HepG2 (cell line): ENCODE data around the gene ZFP62. TPM values are rescaled to one million over a fixed set of nuclear protein-coding genes. Genes with fewer than 3 reads are reported as not detected.
A peak's percentile ranks its signal among the peaks of the same experiment; 100 is the strongest.

Source experiments
- CBX1 ChIP-seq: IDR thresholded peaks from one replicate; pipeline ENCODE4 v1.6.1; 2016; ENCODE audit warnings: antibody characterized with exemption, low read depth
- CREB1 ChIP-seq, 2 experiments: fragments of 450-650 bp in 1 of 2; IDR thresholded peaks; 2 replicates each; pipeline ENCODE4 v1.6.1; 2016 to 2017; ENCODE audit warnings: control low read depth in 1 of 2, mild to moderate bottlenecking in 1 of 2, missing compliant biosample characterization in 1 of 2, missing genetic modification characterization in 1 of 2
- DRAP1 ChIP-seq: IDR thresholded peaks from 2 replicates; pipeline ENCODE4 v1.6.1; 2016; ENCODE audit warnings: missing genetic modification reagents, missing compliant biosample characterization
- GATA4 ChIP-seq: sonication (generic); IDR thresholded peaks from 2 replicates; pipeline ENCODE4 v1.6.1; 2016; ENCODE audit warnings: antibody characterized with exemption, low read depth, borderline replicate concordance
- IRX3 ChIP-seq: sonication (generic); formaldehyde crosslinking; IDR thresholded peaks from 2 replicates; pipeline ENCODE4 v1.8.1; 2023; ENCODE audit warnings: mild to moderate bottlenecking, low read depth, missing genetic modification reagents, borderline replicate concordance
- MXI1 ChIP-seq: IDR thresholded peaks from 3 replicates; pipeline ENCODE4 v1.6.1; 2012; ENCODE audit warnings: low read depth, low read length, inconsistent platforms, borderline replicate concordance
- NR2F1 ChIP-seq, 2 experiments: fragments of 450-650 bp in 1 of 2; formaldehyde crosslinking in 1 of 2; IDR thresholded peaks; 2 replicates each; pipeline versions ENCODE4 v1.5.0 to v1.6.1; 2016 to 2020; ENCODE audit warnings: mild to moderate bottlenecking in 1 of 2, missing compliant biosample characterization in 1 of 2, missing genetic modification reagents in 1 of 2, moderate library complexity in 1 of 2
- POLR2A ChIP-seq, 2 experiments: IDR thresholded peaks; 2 replicates each; pipeline ENCODE4 v1.6.1; 2011; ENCODE audit warnings: low read depth in 2 of 2, low read length in 2 of 2, mild to moderate bottlenecking in 1 of 2, moderate library complexity in 1 of 2; ENCODE audit not compliant: insufficient read depth in 1 of 2
- ZBTB7B ChIP-seq: sonication (generic); formaldehyde crosslinking; IDR thresholded peaks from 2 replicates; pipeline ENCODE4 v1.4.0; 2020; ENCODE audit warnings: missing genetic modification reagents
- ZFX ChIP-seq: sonication (generic); formaldehyde crosslinking; IDR thresholded peaks from 2 replicates; pipeline ENCODE4 v1.4.0; 2020; ENCODE audit warnings: mild to moderate bottlenecking, low read depth, missing genetic modification reagents, moderate library complexity
- ZNF24 ChIP-seq: fragments of 450-650 bp; IDR thresholded peaks from 2 replicates; pipeline ENCODE4 v1.6.1; 2017; ENCODE audit warnings: antibody characterized with exemption, mild to moderate bottlenecking
- ZNF556 ChIP-seq: sonication (generic); formaldehyde crosslinking; IDR thresholded peaks from 2 replicates; pipeline ENCODE4 v1.4.0; 2020; ENCODE audit warnings: mild to moderate bottlenecking, missing genetic modification reagents, borderline replicate concordance
- ZNF605 ChIP-seq: sonication (generic); formaldehyde crosslinking; IDR thresholded peaks from 2 replicates; pipeline ENCODE4 v1.8.0; 2022; ENCODE audit warnings: mild to moderate bottlenecking, missing genetic modification reagents
- ZNF83 ChIP-seq: sonication (generic); formaldehyde crosslinking; IDR thresholded peaks from 2 replicates; pipeline ENCODE4 v1.4.0; 2020; ENCODE audit warnings: missing genetic modification reagents, mild to moderate bottlenecking, borderline replicate concordance
- polyA plus RNA-seq, 8 experiments: library from polyadenylated mRNA; depleted of rRNA in 3 of 8; stranded (reverse) in 7 of 8; unstranded in 1 of 8; fragments of >200 nt; fragmentation: Illumina TruSeq in 4 of 8; extraction: Trizol in 4 of 8; gene quantifications; 2 replicates each; pipeline versions ENCODE4 v1.2.1 to v1.2.3, GENCODE V29; 2011 to 2016; ENCODE audit warnings: low read depth in 4 of 8, missing spikeins in 1 of 8, mixed read lengths in 1 of 8; ENCODE audit not compliant: insufficient read depth in 1 of 8
- total RNA-seq, 5 experiments: library from RNA; depleted of rRNA; stranded (reverse); fragments of >200 nt; fragmentation: Illumina TruSeq; extraction: Trizol; gene quantifications; 2 replicates each; pipeline ENCODE4 v1.2.3, GENCODE V29; 2016; ENCODE audit warnings: low read depth in 1 of 5
- TF ChIP-seq, protein P1 (sequence below): sonication (generic); formaldehyde crosslinking; IDR thresholded peaks from 2 replicates; pipeline ENCODE4 v1.5.0; 2020; ENCODE audit warnings: mild to moderate bottlenecking, missing genetic modification reagents

ZFP62 gene
- total and polyA plus RNA-seq, 2 of the 13 experiments (the other 11 are each of a cell fraction or from before 2014, with no cell fraction given) = 8.2 to 19.4 TPM

- TF ChIP-seq NR2F1 (CRISPR knock-in tag; IDR thresholded peaks at IDR 0.05) (peak in 1 of 2 experiments; percentile 32; a peak in 2 of 4 replicates), DRAP1 (CRISPR knock-in tag) (peak; percentile 90), ZNF83 (CRISPR knock-in tag) (no peak), ZFX (peak; percentile 52), IRX3 (CRISPR knock-in tag) (peak; percentile 57; the same call in 1 of the 2 replicates), ZNF605 (CRISPR knock-in tag) (peak; percentile 26; the same call in 1 of the 2 replicates), POLR2A (IDR thresholded peaks at IDR 0.05; ENCODE audit: insufficient read depth in 1 of 2, low read depth in 2 of 2, low read length in 2 of 2) (no peak), ZNF556 (no peak), ZNF24 (no peak), CBX1 (peak; percentile 46), CREB1 (IDR thresholded peaks at IDR 0.05) (no peak), CREB1 (CRISPR knock-in tag; IDR thresholded peaks at IDR 0.05) (peak; percentile 40; the same call in 1 of the 2 replicates), GATA4 (no peak), ZBTB7B (CRISPR knock-in tag) (0 out of 2 replicates have a peak, but pooled peaks have one; percentile 27), MXI1 (peak; percentile 41; the same call in 1 of the 3 replicates)
- TF ChIP-seq, protein P1, sequence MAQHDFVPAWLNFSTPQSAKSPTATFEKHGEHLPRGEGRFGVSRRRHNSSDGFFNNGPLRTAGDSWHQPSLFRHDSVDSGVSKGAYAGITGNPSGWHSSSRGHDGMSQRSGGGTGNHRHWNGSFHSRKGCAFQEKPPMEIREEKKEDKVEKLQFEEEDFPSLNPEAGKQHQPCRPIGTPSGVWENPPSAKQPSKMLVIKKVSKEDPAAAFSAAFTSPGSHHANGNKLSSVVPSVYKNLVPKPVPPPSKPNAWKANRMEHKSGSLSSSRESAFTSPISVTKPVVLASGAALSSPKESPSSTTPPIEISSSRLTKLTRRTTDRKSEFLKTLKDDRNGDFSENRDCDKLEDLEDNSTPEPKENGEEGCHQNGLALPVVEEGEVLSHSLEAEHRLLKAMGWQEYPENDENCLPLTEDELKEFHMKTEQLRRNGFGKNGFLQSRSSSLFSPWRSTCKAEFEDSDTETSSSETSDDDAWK (CRISPR knock-in tag) = no peak
Measured at GRCh38 chr5:180808461-180809000, 52.5 kb downstream of the ZFP62 start (continued).
